ENCODE results near the gene USHBP1.

DNA sequence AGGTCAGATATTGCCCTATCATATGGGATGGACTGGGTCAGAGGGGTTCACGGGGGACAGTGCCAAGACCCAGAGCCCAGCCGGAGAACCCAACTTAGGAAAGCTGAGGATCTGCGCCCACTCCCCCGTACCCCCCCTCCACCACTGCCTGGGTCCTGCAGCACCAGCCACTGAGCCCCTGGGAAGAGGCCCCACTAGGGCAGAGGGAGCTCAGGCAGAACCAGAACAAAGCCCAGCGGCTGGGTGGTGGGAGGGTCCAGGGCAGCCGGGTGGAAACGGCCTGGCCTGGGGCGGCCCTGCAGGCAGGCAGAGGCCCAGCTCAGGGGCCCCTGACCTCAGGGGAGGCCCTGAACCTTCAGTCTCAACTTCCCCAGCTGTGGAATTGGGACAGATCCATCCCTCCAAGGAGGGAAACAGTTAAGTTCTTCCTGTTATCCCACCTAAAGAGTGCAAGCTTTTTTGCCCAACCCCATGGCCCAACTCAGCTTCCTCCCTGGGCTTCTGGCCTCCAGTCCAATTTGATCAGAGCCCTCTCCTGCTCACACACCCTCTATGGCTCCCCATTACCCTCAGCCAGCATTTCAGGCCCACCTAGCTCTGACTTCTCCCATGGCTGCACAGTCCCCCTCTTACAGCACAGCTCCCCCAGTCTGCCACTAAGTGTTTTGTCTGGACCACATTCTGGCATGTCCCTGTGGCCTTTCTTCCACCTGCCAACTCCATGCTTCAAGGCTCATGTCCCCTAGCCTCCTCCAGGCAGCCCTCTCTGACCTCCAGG, 21.9 kb downstream of the USHBP1 start:
- TF ChIP-seq ZNF207 (IDR thresholded peaks at IDR 0.05; ENCODE audit: borderline replicate concordance) (no peak), POLR2AphosphoS5 (IDR thresholded peaks at IDR 0.05; ENCODE audit: low read length) (no peak), EP300 (IDR thresholded peaks at IDR 0.05; ENCODE audit: borderline replicate concordance in 1 of 2, control insufficient read depth in 1 of 2, low read depth in 2 of 2, low read length in 2 of 2) (no peak), ZNF384 (IDR thresholded peaks at IDR 0.05; ENCODE audit: borderline replicate concordance, low read depth, low read length) (no peak), CEBPB (IDR thresholded peaks at IDR 0.05; ENCODE audit: borderline replicate concordance in 1 of 2, low read depth in 2 of 2, low read length in 2 of 2) (no peak)
- TF ChIP-seq, protein P1, sequence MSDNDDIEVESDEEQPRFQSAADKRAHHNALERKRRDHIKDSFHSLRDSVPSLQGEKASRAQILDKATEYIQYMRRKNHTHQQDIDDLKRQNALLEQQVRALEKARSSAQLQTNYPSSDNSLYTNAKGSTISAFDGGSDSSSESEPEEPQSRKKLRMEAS (IDR thresholded peaks at IDR 0.05; ENCODE audit: low read depth, low read length) = no peak

Measured in GM12878 (cell line).